Measurements from ENCODE around the gene PITX3. TPM values are rescaled to one million over a fixed set of nuclear protein-coding genes. Genes with fewer than 3 reads are reported as not detected.

Gene PITX3
- polyA plus RNA-seq, 3 donors, result not detected

DNA sequence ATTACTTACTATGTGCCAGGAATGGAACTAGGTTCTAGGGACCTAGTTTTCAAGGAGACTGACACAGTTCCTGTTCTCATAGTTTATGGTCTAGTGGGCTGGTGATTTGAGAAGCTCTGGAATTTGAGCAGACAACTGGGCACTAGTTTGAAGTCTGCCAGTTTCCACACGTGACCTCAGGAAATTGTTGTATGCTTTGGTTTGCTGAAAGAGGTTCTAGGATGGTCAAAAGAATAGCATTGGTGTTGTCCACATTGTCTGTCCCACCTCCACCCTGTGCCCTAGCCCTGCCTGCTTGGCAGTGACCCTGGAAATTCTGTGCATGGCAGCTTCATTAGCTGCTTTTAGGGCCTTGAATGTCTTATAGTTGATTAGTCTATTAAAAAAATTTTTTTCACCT lies 32.8 kb upstream of the PITX3 start:
- Histone ChIP-seq H3K79me2 (ENCODE audit: insufficient read depth, low read length) (peaks cover 76% of the 10 kb centered on the region), H3K4me1 (ENCODE audit: control insufficient read depth in 1 of 2, insufficient read depth in 2 of 2, low read length in 2 of 2) (no peaks in the 10 kb centered on the region), H3K36me3 (replicated peaks in 1 of 2; ENCODE audit: control insufficient read depth in 1 of 2, insufficient read depth in 2 of 2, low read length in 2 of 2) (peaks cover 9 to 43% of the 10 kb centered on the region in 2 donors), H3K4me3 (replicated peaks in 1 of 3; ENCODE audit: low read depth in 2 of 3, low read length in 3 of 3) (no peak overlapping the region), H3K4me2 (replicated peaks; ENCODE audit: extremely low read depth, low read length, poor library complexity, severe bottlenecking) (no peak overlapping the region), H4K20me1 (ENCODE audit: insufficient read depth, low read length) (peaks cover 85% of the 10 kb centered on the region), H3K9me3 (replicated peaks in 1 of 2; ENCODE audit: control insufficient read depth in 1 of 2, insufficient read depth in 1 of 2, low read length in 2 of 2) (no peaks in the 10 kb centered on the region), H3K9ac (ENCODE audit: insufficient read depth, low read length, poor library complexity, severe bottlenecking) (no peak overlapping the region), H3K27me3 (ENCODE audit: control insufficient read depth in 2 of 2, insufficient read depth in 2 of 2, low read length in 2 of 2) (no peaks in the 10 kb centered on the region), H3K27ac (ENCODE audit: low read depth in 1 of 2, low read length in 2 of 2) (peak overlapping the region in 1 of 2 donors; percentile 36), H2AFZ (ENCODE audit: insufficient read depth, low read depth, low read length, poor library complexity, severe bottlenecking) (no peak overlapping the region)
- peaks cover 4% of the 10 kb centered on the region for H3K4me1 Mint-ChIP-seq
- H3K9me3 Mint-ChIP-seq, result no peaks in the 10 kb centered on the region
- peak overlapping the region in 1 of 7 donors; percentile 30 for H3K27ac Mint-ChIP-seq
- TF ChIP-seq, protein P1, sequence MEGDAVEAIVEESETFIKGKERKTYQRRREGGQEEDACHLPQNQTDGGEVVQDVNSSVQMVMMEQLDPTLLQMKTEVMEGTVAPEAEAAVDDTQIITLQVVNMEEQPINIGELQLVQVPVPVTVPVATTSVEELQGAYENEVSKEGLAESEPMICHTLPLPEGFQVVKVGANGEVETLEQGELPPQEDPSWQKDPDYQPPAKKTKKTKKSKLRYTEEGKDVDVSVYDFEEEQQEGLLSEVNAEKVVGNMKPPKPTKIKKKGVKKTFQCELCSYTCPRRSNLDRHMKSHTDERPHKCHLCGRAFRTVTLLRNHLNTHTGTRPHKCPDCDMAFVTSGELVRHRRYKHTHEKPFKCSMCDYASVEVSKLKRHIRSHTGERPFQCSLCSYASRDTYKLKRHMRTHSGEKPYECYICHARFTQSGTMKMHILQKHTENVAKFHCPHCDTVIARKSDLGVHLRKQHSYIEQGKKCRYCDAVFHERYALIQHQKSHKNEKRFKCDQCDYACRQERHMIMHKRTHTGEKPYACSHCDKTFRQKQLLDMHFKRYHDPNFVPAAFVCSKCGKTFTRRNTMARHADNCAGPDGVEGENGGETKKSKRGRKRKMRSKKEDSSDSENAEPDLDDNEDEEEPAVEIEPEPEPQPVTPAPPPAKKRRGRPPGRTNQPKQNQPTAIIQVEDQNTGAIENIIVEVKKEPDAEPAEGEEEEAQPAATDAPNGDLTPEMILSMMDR (IDR thresholded peaks at IDR 0.05), result no peak
- intact Hi-C loops (cut with micrococcal nuclease), result no loop called here
- peaks cover 21 to 34% of the 10 kb centered on the region in 2 donors for H3K36me3 Mint-ChIP-seq
- H3K27me3 Mint-ChIP-seq (ENCODE audit: low read depth in 3 of 3), result no peaks in the 10 kb centered on the region
- no peak overlapping the region for H3K4me3 Mint-ChIP-seq
- no CpG with 5 or more reads among the region's 1 CpG for WGBS (ENCODE audit: insufficient coverage)
- no peak for DNase-seq

DNA sequence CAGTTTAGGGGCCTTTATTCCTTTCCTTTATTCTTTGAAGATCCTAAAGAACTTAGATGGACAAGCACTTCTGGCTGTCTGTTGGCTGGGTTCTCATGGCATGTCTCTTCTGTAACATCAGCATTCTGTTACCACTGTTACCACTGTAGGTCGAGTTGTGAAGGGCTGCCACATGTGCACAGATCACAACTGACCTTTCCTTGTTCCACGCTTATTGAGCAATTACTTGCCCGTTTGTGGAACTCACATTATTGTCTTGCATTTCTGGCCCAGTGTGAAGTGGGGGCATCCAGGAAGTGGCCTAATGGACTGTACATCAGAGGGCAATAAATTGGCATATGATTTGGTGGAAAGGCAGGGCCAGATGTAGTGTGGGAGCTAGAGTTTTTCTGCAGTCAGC lies 27.7 kb upstream of the PITX3 start:
- no peak overlapping the region for H3K27ac ChIP-seq (ENCODE audit: low read depth in 1 of 2, low read length in 2 of 2)
- no peaks in the 10 kb centered on the region for H3K4me1 ChIP-seq (ENCODE audit: control insufficient read depth in 1 of 2, insufficient read depth in 2 of 2, low read length in 2 of 2)
- H3K27me3 ChIP-seq (ENCODE audit: control insufficient read depth in 2 of 2, insufficient read depth in 2 of 2, low read length in 2 of 2), result no peaks in the 10 kb centered on the region
- peaks cover 90% of the 10 kb centered on the region for H4K20me1 ChIP-seq (ENCODE audit: insufficient read depth, low read length)
- no peak overlapping the region for H3K4me3 ChIP-seq (replicated peaks in 1 of 3; ENCODE audit: low read depth in 2 of 3, low read length in 3 of 3)
- 33% methylated on average over 3 of the region's 3 CpGs for WGBS (ENCODE audit: insufficient coverage)
- no peak overlapping the region for H2AFZ ChIP-seq (ENCODE audit: insufficient read depth, low read depth, low read length, poor library complexity, severe bottlenecking)
- TF ChIP-seq, protein P1 (IDR thresholded peaks at IDR 0.05), result no peak
- no peak for DNase-seq
- H3K79me2 ChIP-seq (ENCODE audit: insufficient read depth, low read length), result peaks cover 73% of the 10 kb centered on the region
- H3K27me3 Mint-ChIP-seq (ENCODE audit: low read depth in 3 of 3), result no peaks in the 10 kb centered on the region
- no peak overlapping the region for H3K4me2 ChIP-seq (replicated peaks; ENCODE audit: extremely low read depth, low read length, poor library complexity, severe bottlenecking)
- no peaks in the 10 kb centered on the region for H3K9me3 ChIP-seq (replicated peaks in 1 of 2; ENCODE audit: control insufficient read depth in 1 of 2, insufficient read depth in 1 of 2, low read length in 2 of 2)
- peaks cover 41 to 56% of the 10 kb centered on the region in 2 donors for H3K36me3 Mint-ChIP-seq
- intact Hi-C loops (cut with micrococcal nuclease), result no loop called here
- peaks cover 12% of the 10 kb centered on the region for H3K4me1 Mint-ChIP-seq
- no peaks in the 10 kb centered on the region for H3K9me3 Mint-ChIP-seq
- no peak overlapping the region for H3K9ac ChIP-seq (ENCODE audit: insufficient read depth, low read length, poor library complexity, severe bottlenecking)
- peak overlapping the region in 3 of 7 donors; percentile 38 to 72 (median 56) for H3K27ac Mint-ChIP-seq
- H3K36me3 ChIP-seq (replicated peaks in 1 of 2; ENCODE audit: control insufficient read depth in 1 of 2, insufficient read depth in 2 of 2, low read length in 2 of 2), result peaks cover 8 to 69% of the 10 kb centered on the region in 2 donors
- H3K4me3 Mint-ChIP-seq, result no peak overlapping the region

All from CD14-positive monocyte (primary cell).